ENCODE data around the gene DGKZ.

DGKZ gene

DNA sequence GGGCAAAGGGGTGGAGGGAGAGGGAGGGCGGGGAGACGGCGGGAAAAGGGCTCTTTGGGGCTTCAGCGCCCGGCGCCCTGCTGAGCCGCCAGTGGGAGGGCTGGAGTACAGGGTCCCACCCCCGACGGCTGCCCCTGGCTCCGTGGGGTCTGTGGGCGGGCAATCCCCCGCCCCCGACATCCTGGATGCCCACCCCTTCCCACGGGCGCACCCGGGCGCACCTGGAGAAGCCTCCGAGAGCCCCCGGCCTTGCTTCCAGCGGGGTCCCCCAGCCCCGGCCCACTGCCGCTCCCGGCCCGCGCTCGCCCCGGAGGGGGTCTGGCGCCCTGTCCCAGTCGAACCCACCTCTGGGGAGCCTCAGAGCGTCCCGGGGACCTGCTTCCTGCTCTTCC is 43.9 kb downstream of the DGKZ start:
- in situ Hi-C loops (cut with MboI; ENCODE audit: low sequenced_read_pairs) = no loop called here

GRCh38 chr11:46391578-46392420 is 44.5 kb downstream of the DGKZ start, which contains the start of gene CHRM4:
Gene CHRM4 (minus strand): TSS chr11:46391776. CDS start chr11:46386557, 5,219 bp downstream.
- in situ Hi-C loops (cut with MboI; ENCODE audit: low sequenced_read_pairs) = no loop called here

DNA sequence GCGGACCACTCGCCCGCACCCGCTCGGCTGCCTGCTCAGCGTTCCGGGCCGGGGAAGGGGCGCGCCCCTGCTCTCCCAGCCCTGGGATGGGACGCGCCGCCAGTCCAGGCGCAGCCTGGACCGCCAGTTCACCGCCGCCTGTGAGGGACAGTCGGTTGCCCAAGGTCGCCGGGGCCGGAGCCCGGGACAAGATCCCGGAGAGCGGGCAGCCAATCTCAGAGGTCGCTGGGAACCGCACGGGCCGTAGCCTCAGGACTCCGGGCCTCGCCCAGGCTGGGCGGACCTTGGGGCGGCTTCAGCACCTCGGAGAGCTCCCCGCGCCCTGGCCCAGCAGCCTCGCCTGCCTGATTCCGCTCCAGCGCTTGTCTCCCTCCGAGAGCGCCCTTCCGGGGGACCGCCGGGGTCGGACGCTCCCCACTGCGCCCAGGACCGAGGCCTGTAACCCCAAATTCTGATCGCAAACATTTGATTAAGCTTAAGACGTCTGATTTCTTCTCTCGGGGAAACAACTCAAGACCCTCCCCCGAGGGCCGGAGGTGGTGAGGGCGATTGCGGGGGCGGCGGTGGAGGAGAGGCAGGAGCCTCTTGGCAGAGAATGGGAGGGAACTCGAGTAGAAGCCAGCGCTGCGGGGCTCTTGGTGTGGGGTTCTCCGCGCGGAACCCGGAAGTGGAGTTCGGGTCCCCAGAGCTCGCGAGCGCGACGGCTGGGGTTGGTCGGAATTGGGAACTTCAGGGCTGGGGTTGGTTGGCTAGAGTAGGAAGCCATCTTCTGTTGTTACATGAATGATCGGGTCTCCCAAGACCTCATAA is 45.4 kb downstream of the DGKZ start:
- in situ Hi-C loops (cut with MboI; ENCODE audit: low sequenced_read_pairs) = no loop called here

DNA sequence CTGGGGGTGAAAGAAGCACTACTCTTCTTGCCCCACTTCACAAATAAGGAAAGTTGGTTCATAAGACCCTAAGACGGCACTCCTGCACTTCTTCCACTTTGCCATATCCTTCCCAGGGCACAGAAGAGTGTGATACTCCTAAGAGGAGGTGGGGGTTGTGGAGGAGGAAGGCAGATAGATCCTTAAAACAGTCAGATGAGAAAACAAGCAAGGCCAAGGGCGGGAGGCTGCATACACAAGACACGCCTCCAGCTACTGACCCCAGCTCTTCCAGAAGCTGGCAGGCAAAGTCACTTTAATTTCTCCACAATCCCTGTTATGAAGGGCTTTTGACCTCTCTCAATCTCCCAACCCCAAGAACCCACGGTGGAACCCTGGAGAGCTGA is 46.0 kb downstream of the DGKZ start:
- in situ Hi-C loops (cut with MboI; ENCODE audit: low sequenced_read_pairs) = no loop called here

DNA sequence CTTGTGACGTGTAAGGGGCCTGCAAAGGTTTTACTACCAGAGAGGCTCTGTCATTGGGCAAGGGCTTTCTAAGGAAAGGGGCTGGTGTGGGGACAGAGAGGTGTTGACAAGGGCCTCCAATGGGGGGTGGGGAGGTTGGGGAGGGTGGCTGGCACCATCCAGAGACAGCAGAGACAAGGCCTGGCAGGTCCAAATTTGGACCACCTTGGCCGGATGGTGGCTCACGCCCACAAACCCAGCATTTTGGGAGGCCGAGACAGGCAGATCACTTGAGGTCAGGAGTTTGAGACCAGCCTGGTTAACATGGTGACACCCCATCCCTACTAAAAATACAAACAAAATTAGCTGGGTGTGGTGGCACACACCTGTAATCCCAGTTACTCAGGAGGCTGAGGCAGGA is 46.5 kb downstream of the DGKZ start:
- in situ Hi-C loops (cut with MboI; ENCODE audit: low sequenced_read_pairs) = no loop called here

DNA sequence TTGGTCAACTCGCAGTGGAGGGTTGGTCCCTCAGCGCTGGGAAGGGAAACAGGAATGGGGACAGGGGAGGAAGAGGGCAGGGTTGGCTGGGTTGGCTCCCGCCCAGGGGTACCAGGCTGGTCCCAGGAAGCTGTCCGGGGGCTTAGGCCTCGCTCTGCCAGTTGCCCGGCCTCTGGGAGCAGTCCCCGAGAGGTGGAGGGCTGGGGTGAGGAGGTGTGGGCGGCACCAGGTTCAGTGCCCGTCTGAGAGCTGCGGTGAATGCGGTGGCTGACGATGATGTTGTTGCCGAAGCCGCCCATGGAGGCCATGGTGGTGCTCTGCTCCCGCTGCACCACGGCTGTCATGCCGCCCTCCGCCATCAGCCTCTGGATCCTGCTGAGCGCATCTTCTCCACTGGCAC is 50.3 kb downstream of the DGKZ start:
- in situ Hi-C loops (cut with MboI; ENCODE audit: low sequenced_read_pairs) = no loop called here

DNA sequence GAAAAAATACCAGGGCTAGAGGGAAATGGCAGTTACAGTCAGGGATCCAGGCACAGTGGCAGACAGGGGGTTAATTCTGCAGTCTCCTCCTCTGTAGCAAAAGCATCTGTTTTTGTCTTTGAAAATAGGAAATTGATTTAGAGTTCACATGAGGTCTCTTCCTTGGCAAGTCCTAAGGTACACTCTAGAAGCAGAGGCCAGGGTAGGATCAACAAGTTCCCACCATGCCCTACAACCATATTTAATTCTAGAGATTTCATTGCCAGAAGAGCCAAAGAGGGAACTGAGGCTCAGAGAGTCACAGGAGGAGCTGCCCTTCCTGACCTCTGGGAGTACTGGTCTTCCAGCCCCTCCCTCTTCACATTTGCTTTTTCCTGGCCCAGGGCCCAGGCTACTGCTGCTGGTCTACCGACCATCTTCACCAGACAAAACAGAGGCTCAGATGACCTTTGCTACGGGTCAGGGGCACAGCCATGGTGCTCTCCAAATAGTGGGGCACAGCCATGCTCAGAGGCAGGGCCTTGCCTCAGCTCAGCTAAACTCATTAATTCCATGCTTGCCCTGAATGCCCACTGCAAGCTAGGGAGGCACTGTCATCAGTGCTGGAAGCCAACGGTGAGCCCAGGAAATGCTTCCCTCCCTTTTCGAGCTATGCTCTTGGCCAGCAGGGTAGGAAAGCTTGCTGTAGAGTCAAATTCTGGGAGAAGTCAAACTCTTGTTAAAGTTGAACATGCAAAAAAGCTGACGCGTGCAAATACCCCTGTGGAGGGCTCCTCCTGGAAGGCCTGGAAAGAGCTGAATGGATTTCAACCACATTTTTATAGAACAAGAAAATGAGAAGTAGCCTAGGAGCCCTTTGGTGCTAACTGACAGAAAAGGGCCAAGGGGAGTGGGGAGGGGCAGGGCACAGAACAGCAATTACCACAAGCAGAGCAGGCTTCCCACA is 56.0 kb downstream of the DGKZ start:
- in situ Hi-C loops (cut with MboI; ENCODE audit: low sequenced_read_pairs) = no loop called here

DNA sequence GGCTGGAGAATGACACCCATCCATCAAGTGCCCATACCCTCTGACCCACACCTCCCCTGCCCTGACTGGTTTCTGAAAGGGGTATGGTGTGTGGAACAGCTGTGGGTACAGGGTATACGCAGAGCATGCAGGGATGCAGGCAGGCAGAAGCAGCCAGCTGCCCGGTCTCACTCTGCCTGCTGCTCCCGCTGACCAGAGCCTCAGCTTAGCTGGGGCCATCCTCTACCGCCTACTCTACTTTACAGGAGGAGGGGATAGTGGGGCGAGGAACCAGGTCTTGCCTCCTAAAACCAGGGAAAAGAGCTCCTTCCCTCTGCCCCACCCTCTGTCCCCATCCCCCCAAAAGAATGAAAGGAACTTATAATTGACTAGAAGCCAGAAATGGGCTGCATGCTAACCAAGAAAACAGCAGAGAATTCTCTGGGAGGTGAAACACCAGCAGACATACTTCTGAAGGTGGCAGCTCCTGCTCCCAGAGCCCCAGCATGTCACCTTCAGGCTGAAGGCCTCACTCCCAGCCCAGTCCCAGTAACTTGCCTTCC is 57.3 kb downstream of the DGKZ start:
- in situ Hi-C loops (cut with MboI; ENCODE audit: low sequenced_read_pairs) = no loop called here

DNA sequence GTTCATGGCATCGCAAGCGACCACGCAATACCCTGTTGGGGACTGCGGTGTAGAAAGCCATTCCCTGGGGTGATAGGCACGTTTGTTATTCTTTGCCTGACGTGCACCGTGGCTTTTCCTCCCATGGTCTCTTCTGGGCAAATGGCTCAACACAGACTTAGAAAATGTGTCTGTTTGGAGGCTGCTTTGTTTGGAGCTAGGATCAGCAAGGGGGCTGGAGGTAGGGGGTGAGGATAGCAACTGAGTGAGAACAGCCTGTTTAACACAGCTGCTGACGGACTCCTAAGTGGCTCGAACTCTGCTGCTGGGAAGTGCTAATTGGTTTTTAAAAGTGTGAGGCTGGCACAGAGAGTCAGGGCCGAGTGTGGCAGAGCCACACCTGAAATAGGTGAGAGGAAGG is 60.4 kb downstream of the DGKZ start:
- in situ Hi-C loops (cut with MboI; ENCODE audit: low sequenced_read_pairs) = no loop called here

GRCh38 chr11:46408407-46408986 is 61.2 kb downstream of the DGKZ start:
- in situ Hi-C loops (cut with MboI; ENCODE audit: low sequenced_read_pairs) = no loop called here

DNA sequence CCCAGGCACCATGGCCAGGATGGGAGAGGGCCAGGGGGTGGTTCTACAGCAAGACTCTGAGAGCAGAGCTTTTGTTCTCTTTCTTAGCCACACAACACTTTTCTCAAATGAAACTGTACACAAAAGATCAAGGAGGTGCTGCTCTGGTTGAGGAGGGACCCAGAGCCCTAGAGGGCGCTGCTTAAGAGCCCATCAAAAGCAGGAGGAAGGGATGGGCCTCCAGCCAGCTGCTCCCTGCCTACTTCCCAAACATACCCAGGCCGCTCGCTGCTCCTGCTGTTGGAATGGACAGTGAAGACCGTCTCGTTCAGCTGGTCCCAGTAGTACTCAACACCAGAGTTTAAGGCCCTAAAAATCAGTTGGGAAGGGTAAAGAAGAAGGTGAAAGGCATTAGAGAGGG is 62.8 kb downstream of the DGKZ start:
- in situ Hi-C loops (cut with MboI; ENCODE audit: low sequenced_read_pairs) = no loop called here

DNA sequence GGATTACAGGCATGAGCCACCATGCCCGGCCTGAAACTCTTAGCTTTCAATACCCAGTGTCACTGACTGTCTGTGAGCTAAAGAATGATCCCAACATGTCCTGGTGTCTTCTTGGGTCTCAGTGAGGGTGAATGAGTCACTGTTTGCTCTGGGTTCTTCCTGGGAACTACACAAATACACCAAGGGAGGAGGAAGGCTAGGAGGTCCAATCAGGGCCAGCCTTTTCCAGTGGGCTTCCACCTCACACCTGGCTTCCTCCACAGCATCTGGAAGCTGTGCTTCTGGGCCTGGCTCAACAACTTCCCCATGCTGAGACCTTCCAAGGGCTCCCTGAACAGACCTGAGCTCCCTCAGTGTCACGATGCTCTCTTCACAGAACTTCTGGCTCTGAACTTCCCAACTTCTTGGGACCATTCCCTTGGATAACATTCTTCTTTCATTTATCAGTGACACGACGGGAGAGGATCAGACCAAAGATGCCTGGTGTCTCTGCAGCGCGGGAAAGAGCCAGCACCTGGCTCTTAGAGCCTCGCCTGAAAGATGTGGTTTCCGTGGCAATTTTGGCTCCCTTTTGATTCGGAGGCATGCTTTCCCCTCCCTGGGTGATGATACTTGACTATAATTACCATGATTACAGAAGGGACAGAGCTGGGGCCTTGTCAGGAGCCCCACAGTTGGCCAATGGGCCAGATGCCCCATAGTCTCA is 66.7 kb downstream of the DGKZ start:
- in situ Hi-C loops (cut with MboI; ENCODE audit: low sequenced_read_pairs) = no loop called here

DNA sequence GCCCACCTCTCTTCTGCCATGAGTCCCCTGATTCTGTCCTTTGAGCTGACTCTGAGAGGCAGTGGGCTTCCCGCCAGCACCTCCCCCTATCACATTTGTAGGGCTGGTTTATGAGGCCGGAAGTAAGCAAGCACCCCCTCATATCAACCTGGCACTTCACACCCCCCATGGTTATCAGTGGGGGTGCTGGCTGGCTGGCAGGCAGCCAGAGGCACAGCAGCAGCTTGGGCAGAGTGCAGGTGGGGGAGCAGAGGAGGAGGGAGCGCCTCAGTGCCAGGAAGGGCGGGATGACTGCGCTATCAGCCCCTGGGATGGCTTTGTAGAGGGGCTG is 67.2 kb downstream of the DGKZ start:
- in situ Hi-C loops (cut with MboI; ENCODE audit: low sequenced_read_pairs) = no loop called here

DNA sequence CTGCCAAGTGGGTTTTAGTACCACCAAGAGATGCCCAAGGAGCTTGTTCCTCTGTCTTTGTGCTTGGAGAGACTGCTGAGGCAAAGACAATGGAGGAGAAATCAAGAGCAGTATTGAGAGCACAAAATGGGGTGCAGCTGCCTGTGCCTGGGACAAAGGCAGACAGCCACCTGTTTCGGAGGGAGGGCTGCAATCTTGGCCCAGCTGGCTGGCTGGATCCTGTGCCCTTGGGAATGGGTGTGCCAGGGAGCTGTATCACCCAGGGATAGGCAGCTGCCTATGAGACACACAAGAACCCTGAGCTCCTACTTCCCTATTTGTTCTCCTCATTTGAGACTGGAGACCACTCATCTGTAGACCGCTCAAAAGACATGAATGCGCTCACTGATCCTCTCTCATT is 67.6 kb downstream of the DGKZ start:
- in situ Hi-C loops (cut with MboI; ENCODE audit: low sequenced_read_pairs) = no loop called here

DNA sequence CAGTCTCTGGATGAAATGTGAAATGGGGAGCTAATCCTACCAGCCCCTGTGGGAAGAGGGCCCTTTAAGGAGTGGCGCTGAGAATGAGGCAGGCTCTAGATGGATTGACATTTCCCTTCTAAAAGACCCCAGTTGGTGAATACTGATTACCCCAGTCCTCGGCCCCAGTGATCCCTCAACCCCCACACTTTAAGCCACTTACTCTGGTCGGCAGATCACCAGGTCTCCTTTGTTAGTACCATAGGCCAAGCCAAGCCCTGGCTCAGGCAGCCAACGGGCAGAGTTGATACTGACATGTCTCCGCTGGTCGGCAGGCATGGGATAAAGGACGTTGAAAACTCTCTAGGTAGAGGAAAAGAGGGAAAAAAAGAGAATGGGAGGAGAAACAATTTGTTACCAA is 70.4 kb downstream of the DGKZ start:
- in situ Hi-C loops (cut with MboI; ENCODE audit: low sequenced_read_pairs) = no loop called here

- in situ Hi-C loops (cut with MboI; ENCODE audit: low sequenced_read_pairs) = no loop called here
Observed at GRCh38 chr11:46418751-46419150, 71.5 kb downstream of the DGKZ start.

- in situ Hi-C loops (cut with MboI; ENCODE audit: low sequenced_read_pairs) = no loop called here
Observed at GRCh38 chr11:46420513-46420912, 73.2 kb downstream of the DGKZ start.

GRCh38 chr11:46421257-46421880 is 74.1 kb downstream of the DGKZ start:
- in situ Hi-C loops (cut with MboI; ENCODE audit: low sequenced_read_pairs) = no loop called here

- in situ Hi-C loops (cut with MboI; ENCODE audit: low sequenced_read_pairs) = no loop called here
Observed at GRCh38 chr11:46422588-46422987, 75.3 kb downstream of the DGKZ start.
